B cell (primary cell): ENCODE measurements around the gene IL22RA1. TPM values are rescaled to one million over a fixed set of nuclear protein-coding genes. Genes with fewer than 3 reads are reported as not detected.

ENCODE experiments used
- ATAC-seq: fragments of 200-7000 bp; cut with Tn5 transposase; one replicate; pipeline ENCODE4 v1.10.0; 2021; ENCODE audit warnings: low read depth, mild to moderate bottlenecking, moderate number of reproducible peaks, moderate library complexity
- CTCF ChIA-PET: fragments of 350-600 bp; sonication (Branson Sonifier 250); formaldehyde crosslinking; loops from one replicate; lab custom pipeline; 2021; ENCODE audit warnings: antibody characterized with exemption, inconsistent platforms; lab: Charles Lee
- POLR2A ChIA-PET: fragments of 350-600 bp; sonication (Branson Sonifier 250); formaldehyde crosslinking; loops from one replicate; lab custom pipeline; 2021; ENCODE audit warnings: antibody characterized with exemption; lab: Charles Lee
- DNase-seq: peaks from one replicate; pipeline ENCODE4 v3.0.0; 2013
- H2AFZ ChIP-seq: 2 replicates; pipeline ENCODE4 v1.6.1; 2012; ENCODE audit warnings: mild to moderate bottlenecking, low read depth, low read length; ENCODE audit not compliant: insufficient read depth, poor library complexity, severe bottlenecking
- H3K27ac ChIP-seq, 2 donors: 1 replicate in 1 of 2; 2 replicates in 1 of 2; pipeline ENCODE4 v1.5.1; 2012 to 2013; ENCODE audit warnings: low read length in 2 of 2, mild to moderate bottlenecking in 2 of 2, moderate library complexity in 1 of 2
- H3K27me3 ChIP-seq, 4 experiments: fragments of 200-600 bp in 1 of 4; sonication (generic) in 1 of 4; replicated peaks in 1 of 4; 1 replicate in 2 of 4; 2 replicates in 2 of 4; pipeline versions ENCODE4 v1.6.1 to v1.7.0; 2013 to 2016; ENCODE audit warnings: low read length in 3 of 4, mild to moderate bottlenecking in 2 of 4, mixed read lengths in 1 of 4, moderate library complexity in 1 of 4; ENCODE audit not compliant: insufficient read depth in 4 of 4, control insufficient read depth in 3 of 4; ENCODE audit errors: control extremely low read depth in 1 of 4
- H3K36me3 ChIP-seq, 2 experiments: replicated peaks in 1 of 2; 1 replicate in 1 of 2; 2 replicates in 1 of 2; pipeline versions ENCODE4 v1.6.1 to v1.7.1; 2013; ENCODE audit warnings: low read length in 1 of 2; ENCODE audit not compliant: insufficient read depth in 2 of 2, control insufficient read depth in 1 of 2; ENCODE audit errors: control extremely low read depth in 1 of 2, extremely low read depth in 1 of 2
- H3K4me1 ChIP-seq, 2 donors: fragments of 200-600 bp in 1 of 2; sonication (generic) in 1 of 2; 1 replicate in 1 of 2; 2 replicates in 1 of 2; pipeline versions ENCODE4 v1.5.1 to v1.6.1; 2013 to 2017; ENCODE audit warnings: low read length in 2 of 2; ENCODE audit not compliant: control insufficient read depth in 2 of 2, insufficient read depth in 2 of 2
- H3K4me2 ChIP-seq: replicated peaks from 2 replicates; pipeline ENCODE3; 2012; ENCODE audit warnings: mild to moderate bottlenecking, low read depth, low read length; ENCODE audit not compliant: poor library complexity, severe bottlenecking
- H3K4me3 ChIP-seq, 5 experiments: fragments of 200-600 bp in 1 of 5; sonication (generic) in 1 of 5; 1 replicate in 3 of 5; 2 replicates in 2 of 5; pipeline versions ENCODE4 v1.5.1 to v1.7.0; 2011 to 2016; ENCODE audit warnings: low read length in 4 of 5, mild to moderate bottlenecking in 4 of 5, low read depth in 2 of 5, control low read depth in 1 of 5, moderate library complexity in 1 of 5; ENCODE audit not compliant: insufficient read depth in 1 of 5; ENCODE audit errors: control extremely low read depth in 1 of 5, extremely low read depth in 1 of 5
- H3K79me2 ChIP-seq: fragments of 200-600 bp; sonication (generic); one replicate; pipeline ENCODE4 v1.6.0; 2016; ENCODE audit warnings: low read length; ENCODE audit not compliant: control insufficient read depth, insufficient read depth
- H3K9ac ChIP-seq: fragments of 200-600 bp; sonication (generic); 2 replicates; pipeline ENCODE4 v1.6.1; 2017; ENCODE audit warnings: mild to moderate bottlenecking, low read length, moderate library complexity
- H3K9me3 ChIP-seq, 3 donors: one replicate each; pipeline versions ENCODE4 v1.6.1 to v1.7.1; 2013; ENCODE audit warnings: low read length in 2 of 3; ENCODE audit not compliant: control insufficient read depth in 2 of 3, insufficient read depth in 1 of 3; ENCODE audit errors: control extremely low read depth in 1 of 3
- H4K20me1 ChIP-seq: 2 replicates; pipeline ENCODE4 v1.6.0; 2012; ENCODE audit warnings: mild to moderate bottlenecking, low read length; ENCODE audit not compliant: insufficient read depth, control insufficient read depth, poor library complexity, severe bottlenecking
- H3K27ac Mint-ChIP-seq: one replicate; pipeline ENCODE4 v1.8.0; 2021; ENCODE audit warnings: mixed read lengths
- H3K27me3 Mint-ChIP-seq: one replicate; pipeline ENCODE4 v1.8.0; 2021; ENCODE audit warnings: mixed read lengths
- H3K4me1 Mint-ChIP-seq: one replicate; pipeline ENCODE4 v1.8.0; 2021; ENCODE audit warnings: mixed read lengths
- H3K4me3 Mint-ChIP-seq: one replicate; pipeline ENCODE4 v1.8.0; 2021; ENCODE audit warnings: mixed read lengths
- H3K9me3 Mint-ChIP-seq: one replicate; pipeline ENCODE4 v1.8.0; 2022; ENCODE audit warnings: mixed read lengths; ENCODE audit not compliant: insufficient read depth
- EZH2 ChIP-seq: IDR thresholded peaks from 2 replicates; pipeline ENCODE4 v1.6.1; 2012; ENCODE audit warnings: borderline replicate concordance, low read depth, mild to moderate bottlenecking, moderate library complexity, low read length; ENCODE audit not compliant: insufficient read depth, poor library complexity, severe bottlenecking
- WGBS: methylation state at CpG from one replicate; pipeline ENCODE4 v1.1.5; 2013; ENCODE audit warnings: missing lambda C conversion rate; ENCODE audit not compliant: insufficient coverage; 5-methylcytosine and 5-hydroxymethylcytosine counted together
- intact Hi-C: fragments of 100-400 bp; cut with micrococcal nuclease; formaldehyde crosslinking; loops from one replicate; pipeline ENCODE4 v1.10.0; 2022
- polyA plus RNA-seq: library from polyadenylated mRNA; depleted of rRNA; stranded (reverse); fragments of >200 nt; gene quantifications from 2 replicates; pipeline ENCODE4 v1.2.3, GENCODE V29; 2012
- total RNA-seq, 2 donors: library from RNA; stranded (reverse); fragments of 120-200 nt in 1 of 2; gene quantifications; 1 replicate in 1 of 2; 2 replicates in 1 of 2; pipeline versions ENCODE4 v1.2.3 to v1.2.4, GENCODE V29; 2013 to 2022
- TF ChIP-seq, protein P1 (sequence below): fragments of 200-600 bp; IDR thresholded peaks from one replicate; pipeline ENCODE4 v1.8.0; 2022; ENCODE audit warnings: antibody characterized with exemption, mild to moderate bottlenecking

IL22RA1 gene
- total and polyA plus RNA-seq, 2 donors (not counting 1 experiment from before 2014, with no cell fraction given), result 0.10 TPM

DNA sequence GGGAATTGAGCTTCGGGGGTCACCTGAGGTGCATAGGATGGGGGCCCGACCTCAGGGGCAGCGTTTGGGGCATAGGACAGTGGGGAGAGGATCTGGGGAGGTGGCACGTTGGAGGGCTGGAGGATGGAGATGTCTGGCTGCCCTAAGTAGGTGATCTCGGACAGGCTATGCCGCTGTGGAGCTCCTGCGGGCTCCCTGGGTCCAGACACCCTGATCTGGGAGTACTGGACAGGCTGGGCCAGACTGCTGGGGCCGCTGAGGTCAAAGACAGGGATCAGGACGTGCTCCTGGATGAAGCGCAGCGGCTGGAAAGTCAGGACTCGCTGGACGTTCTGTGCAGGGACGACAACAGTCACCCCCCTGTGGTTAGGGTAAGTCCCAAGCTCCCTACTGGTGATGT lies 21.5 kb downstream of the IL22RA1 start:
- Histone ChIP-seq H3K9me3 (no peaks in the 10 kb centered on the region), H2AFZ (no peak overlapping the region), H3K4me1 (no peaks in the 10 kb centered on the region), H3K79me2 (no peaks in the 10 kb centered on the region), H3K9ac (no peak overlapping the region), H3K4me2 (no peak overlapping the region), H3K27me3 (peaks cover 0 to 10% (median 1%) of the 10 kb centered on the region in 4 experiments), H3K27ac (no peak overlapping the region), H4K20me1 (no peaks in the 10 kb centered on the region), H3K4me3 (no peak overlapping the region), H3K36me3 (no peaks in the 10 kb centered on the region)
- no peak overlapping the region for H3K27ac Mint-ChIP-seq
- WGBS, result 83% methylated on average over 14 of the region's 14 CpGs
- DNase-seq (no peak), ATAC-seq (no peak)
- intact Hi-C loops, result no loop called here
- TF ChIP-seq, protein P1, sequence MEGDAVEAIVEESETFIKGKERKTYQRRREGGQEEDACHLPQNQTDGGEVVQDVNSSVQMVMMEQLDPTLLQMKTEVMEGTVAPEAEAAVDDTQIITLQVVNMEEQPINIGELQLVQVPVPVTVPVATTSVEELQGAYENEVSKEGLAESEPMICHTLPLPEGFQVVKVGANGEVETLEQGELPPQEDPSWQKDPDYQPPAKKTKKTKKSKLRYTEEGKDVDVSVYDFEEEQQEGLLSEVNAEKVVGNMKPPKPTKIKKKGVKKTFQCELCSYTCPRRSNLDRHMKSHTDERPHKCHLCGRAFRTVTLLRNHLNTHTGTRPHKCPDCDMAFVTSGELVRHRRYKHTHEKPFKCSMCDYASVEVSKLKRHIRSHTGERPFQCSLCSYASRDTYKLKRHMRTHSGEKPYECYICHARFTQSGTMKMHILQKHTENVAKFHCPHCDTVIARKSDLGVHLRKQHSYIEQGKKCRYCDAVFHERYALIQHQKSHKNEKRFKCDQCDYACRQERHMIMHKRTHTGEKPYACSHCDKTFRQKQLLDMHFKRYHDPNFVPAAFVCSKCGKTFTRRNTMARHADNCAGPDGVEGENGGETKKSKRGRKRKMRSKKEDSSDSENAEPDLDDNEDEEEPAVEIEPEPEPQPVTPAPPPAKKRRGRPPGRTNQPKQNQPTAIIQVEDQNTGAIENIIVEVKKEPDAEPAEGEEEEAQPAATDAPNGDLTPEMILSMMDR, result no peak
- no peak for TF ChIP-seq EZH2
- peaks cover 18% of the 10 kb centered on the region for H3K27me3 Mint-ChIP-seq
- H3K4me3 Mint-ChIP-seq, result no peak overlapping the region
- no peaks in the 10 kb centered on the region for H3K4me1 Mint-ChIP-seq
- ChIA-PET POLR2A (no interaction called here), CTCF (interaction anchor here (0.6 kb wide), 1 partner anchor 218 kb away, joined by 3 read pairs; no protein-coding TSS in a partner anchor)
- H3K9me3 Mint-ChIP-seq, result no peaks in the 10 kb centered on the region

DNA sequence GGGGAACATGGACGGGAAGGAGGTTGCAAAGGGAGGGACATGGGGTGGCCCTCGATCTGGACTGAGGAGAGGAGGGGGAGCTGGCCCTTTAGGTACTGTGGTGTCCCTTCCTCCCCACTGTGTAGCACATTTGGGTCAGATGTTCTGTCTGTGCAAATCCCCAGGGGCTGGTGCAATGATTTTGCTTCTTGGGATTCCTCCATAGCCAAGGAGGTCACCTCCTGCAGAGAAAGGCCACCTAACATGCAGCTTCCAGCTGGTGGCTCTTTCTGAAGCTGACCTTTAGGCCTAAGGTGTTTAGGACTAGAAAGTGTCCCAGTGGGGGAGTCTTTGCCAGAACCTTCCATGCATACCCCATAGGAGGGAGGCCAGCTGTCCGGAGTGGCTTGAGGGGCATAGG lies 22.0 kb downstream of the IL22RA1 start:
- Mint-ChIP-seq H3K27ac (no peak overlapping the region), H3K4me1 (no peaks in the 10 kb centered on the region), H3K27me3 (peaks cover 22% of the 10 kb centered on the region), H3K9me3 (no peaks in the 10 kb centered on the region), H3K4me3 (no peak overlapping the region)
- H3K9ac ChIP-seq, result no peak overlapping the region
- no peak overlapping the region for H3K27ac ChIP-seq
- H3K9me3 ChIP-seq, result no peaks in the 10 kb centered on the region
- no peaks in the 10 kb centered on the region for H3K4me1 ChIP-seq
- DNase-seq, result no peak
- ChIA-PET POLR2A (no interaction called here), CTCF (interaction anchor here (0.6 kb wide), 1 partner anchor 218 kb away, joined by 3 read pairs; no protein-coding TSS in a partner anchor)
- H2AFZ ChIP-seq, result no peak overlapping the region
- TF ChIP-seq, protein P1, result no peak
- H3K4me3 ChIP-seq, result no peak overlapping the region
- intact Hi-C loops, result no loop called here
- peaks cover 0 to 13% (median 1%) of the 10 kb centered on the region in 4 experiments for H3K27me3 ChIP-seq
- no peaks in the 10 kb centered on the region for H4K20me1 ChIP-seq
- H3K36me3 ChIP-seq, result no peaks in the 10 kb centered on the region
- no peaks in the 10 kb centered on the region for H3K79me2 ChIP-seq
- WGBS, result 63% methylated on average over 3 of the region's 3 CpGs
- no peak overlapping the region for H3K4me2 ChIP-seq
- ATAC-seq, result no peak
